K562 (cell line): ENCODE results near the gene AK5. TPM values are rescaled to one million over a fixed set of nuclear protein-coding genes. Genes with fewer than 3 reads are reported as not detected.

Experiments
- ATAC-seq: fragments of 200-7000 bp; cut with Tn5 transposase; 3 replicates; pipeline ENCODE4 v1.9.1; 2020; ENCODE audit warnings: moderate library complexity
- BruUV-seq: library from RNA; stranded (reverse); fragments of 400-500 nt; replicated peaks from 2 replicates; lab custom pipeline; 2021; lab: Mats Ljungman, UMichigan
- CTCF ChIA-PET: fragments of 300-600 bp; formaldehyde crosslinking; extraction: SDS; loops from one replicate; lab custom pipeline; 2021; ENCODE audit warnings: low intra/inter-chr PET ratio; lab: Yijun Ruan, JAX
- POLR2A ChIA-PET: fragments of 300-600, 350-650 bp; sonication (Branson Sonifier 250); formaldehyde crosslinking; extraction: SDS; loops from one replicate; lab custom pipeline; 2021; ENCODE audit warnings: antibody characterized with exemption, inconsistent platforms; lab: Yijun Ruan, JAX
- DNase-seq, 4 experiments: peaks; one replicate each; pipeline versions ENCODE4 v3.0.0 to v3.0.0-alpha.2; 2011 to 2018; ENCODE audit warnings: low spot score in 3 of 4, mixed read lengths in 3 of 4; ENCODE audit errors: extremely low read depth in 1 of 4
- FAIRE-seq: peaks from 2 replicates; lab custom pipeline; 2011; peaks lifted over from hg19 to GRCh38; lab: Jason Lieb, UNC
- H2AFZ ChIP-seq: 2 replicates; pipeline ENCODE4 v1.6.0; 2011; ENCODE audit warnings: low read depth, low read length, control low read depth, inconsistent platforms
- H3K27ac ChIP-seq: fragments of 200-600 bp; 3 replicates; pipeline ENCODE4 v1.8.0; 2011; ENCODE audit warnings: low read depth, mild to moderate bottlenecking, control low read depth, inconsistent platforms, low read length, moderate library complexity, mixed read lengths; ENCODE audit errors: extremely low read depth
- H3K27me3 ChIP-seq, 2 experiments: fragments of 300-600 bp in 1 of 2; 2 replicates in 1 of 2; 3 replicates in 1 of 2; pipeline versions ENCODE4 v1.6.0 to v1.8.0; 2011; ENCODE audit warnings: inconsistent platforms in 2 of 2, low read length in 2 of 2, mild to moderate bottlenecking in 1 of 2, mixed read lengths in 1 of 2, moderate library complexity in 1 of 2; ENCODE audit not compliant: control insufficient read depth in 2 of 2, insufficient read depth in 2 of 2
- H3K36me3 ChIP-seq: fragments of 300-600 bp; 3 replicates; pipeline ENCODE4 v1.8.0; 2011; ENCODE audit warnings: mild to moderate bottlenecking, low read length, inconsistent platforms; ENCODE audit not compliant: control insufficient read depth, insufficient read depth
- H3K4me1 ChIP-seq, 2 experiments: fragments of 200-600 bp in 1 of 2; replicated peaks in 1 of 2; 2 replicates in 1 of 2; 3 replicates in 1 of 2; pipeline versions ENCODE4 v1.5.1 to v1.8.0; 2011; ENCODE audit warnings: inconsistent platforms in 2 of 2, low read length in 2 of 2, mild to moderate bottlenecking in 1 of 2, mixed read lengths in 1 of 2, moderate library complexity in 1 of 2; ENCODE audit not compliant: control insufficient read depth in 2 of 2, insufficient read depth in 2 of 2
- H3K4me2 ChIP-seq: 2 replicates; pipeline ENCODE4 v1.6.1; 2011; ENCODE audit warnings: low read length, control low read depth, inconsistent platforms, mixed read lengths; ENCODE audit not compliant: insufficient read depth
- H3K4me3 ChIP-seq: fragments of 200-600 bp; sonication (generic), shearing (Covaris generic); 2 replicates; pipeline ENCODE4 v1.5.1; 2016; ENCODE audit warnings: control low read depth, inconsistent platforms
- H3K79me2 ChIP-seq: fragments of 200-600 bp; 3 replicates; pipeline ENCODE4 v1.8.0; 2011; ENCODE audit warnings: low read length, inconsistent platforms; ENCODE audit not compliant: control insufficient read depth, insufficient read depth
- H3K9ac ChIP-seq, 2 experiments: 2 replicates each; pipeline versions ENCODE4 v1.6.0 to v1.6.1; 2011; ENCODE audit warnings: low read depth in 2 of 2, low read length in 2 of 2, control low read depth in 1 of 2, inconsistent platforms in 1 of 2, mild to moderate bottlenecking in 1 of 2, mixed read lengths in 1 of 2; ENCODE audit not compliant: insufficient read depth in 1 of 2
- H3K9me1 ChIP-seq: one replicate; pipeline ENCODE4 v1.6.0; 2011; ENCODE audit warnings: inconsistent platforms, mild to moderate bottlenecking, low read length, moderate library complexity; ENCODE audit not compliant: control insufficient read depth, insufficient read depth
- H3K9me3 ChIP-seq: replicated peaks from 2 replicates; pipeline ENCODE4 v1.5.1; 2011; ENCODE audit warnings: low read depth, low read length, inconsistent platforms; ENCODE audit not compliant: control insufficient read depth, insufficient read depth
- H4K20me1 ChIP-seq: replicated peaks from 2 replicates; pipeline ENCODE4 v1.6.1; 2011; ENCODE audit warnings: low read length, inconsistent platforms, mixed read lengths; ENCODE audit not compliant: control insufficient read depth, insufficient read depth
- CREB1 ChIP-seq, 2 experiments: sonication (generic) in 1 of 2; formaldehyde crosslinking in 1 of 2; IDR thresholded peaks; 2 replicates each; pipeline versions ENCODE4 v1.6.1 to v1.8.0; 2012 to 2022; ENCODE audit warnings: inconsistent platforms in 1 of 2, mild to moderate bottlenecking in 1 of 2, missing genetic modification reagents in 1 of 2, moderate library complexity in 1 of 2
- CSDE1 ChIP-seq, 2 experiments: fragments of 450-650 bp; IDR thresholded peaks; 2 replicates each; pipeline ENCODE4 v1.6.1; 2016; ENCODE audit warnings: mild to moderate bottlenecking in 1 of 2
- CXXC5 ChIP-seq: fragments of 250-450 bp; sonication (Bioruptor Pico); IDR thresholded peaks from 2 replicates; pipeline ENCODE4 v1.8.0; 2022; ENCODE audit warnings: inconsistent platforms, mild to moderate bottlenecking, moderate library complexity
- HEY1 ChIP-seq: fragments of 250-450 bp; sonication (Bioruptor Pico); IDR thresholded peaks from 2 replicates; pipeline ENCODE4 v1.5.0; 2020; ENCODE audit warnings: mild to moderate bottlenecking, moderate library complexity, borderline replicate concordance
- HNRNPK ChIP-seq: fragments of 200-400 bp; formaldehyde crosslinking; IDR thresholded peaks from one replicate; pipeline ENCODE4 v1.6.1; 2018; ENCODE audit warnings: mild to moderate bottlenecking, low read depth, low read length; ENCODE audit not compliant: poor library complexity, severe bottlenecking
- LEF1 ChIP-seq: fragments of 450-650 bp; IDR thresholded peaks from 2 replicates; pipeline ENCODE4 v1.6.1; 2016; ENCODE audit warnings: mild to moderate bottlenecking
- NCOA4 ChIP-seq: fragments of 450-650 bp; IDR thresholded peaks from 2 replicates; pipeline ENCODE4 v1.6.1; 2018; ENCODE audit warnings: mild to moderate bottlenecking; ENCODE audit not compliant: partially characterized antibody
- NR1H2 ChIP-seq: sonication (generic); formaldehyde crosslinking; IDR thresholded peaks from 2 replicates; pipeline ENCODE4 v1.4.0; 2020; ENCODE audit warnings: mild to moderate bottlenecking, missing genetic modification reagents
- PHF21A ChIP-seq: fragments of 450-650 bp; IDR thresholded peaks from 2 replicates; pipeline ENCODE4 v1.6.1; 2017; ENCODE audit warnings: low read depth, borderline replicate concordance
- RBM17 ChIP-seq: fragments of 200-400 bp; formaldehyde crosslinking; IDR thresholded peaks from 2 replicates; pipeline ENCODE4 v1.6.1; 2017; ENCODE audit warnings: low read depth, mild to moderate bottlenecking, low read length, borderline replicate concordance
- SMARCB1 ChIP-seq: IDR thresholded peaks from 2 replicates; pipeline ENCODE4 v1.6.1; 2011; ENCODE audit warnings: improper control_type of control experiment, low read depth; ENCODE audit not compliant: insufficient read length
- STAG1 ChIP-seq: sonication (generic); formaldehyde crosslinking; IDR thresholded peaks from 2 replicates; pipeline ENCODE4 v1.5.0; 2020; ENCODE audit warnings: missing genetic modification reagents, borderline replicate concordance
- TCF7L2 ChIP-seq: fragments of 150-350 bp; IDR thresholded peaks from 2 replicates; pipeline ENCODE4 v1.6.1; 2016; ENCODE audit warnings: low read depth, mild to moderate bottlenecking, low read length, moderate library complexity
- in situ Hi-C: fragments of 300-500 bp; cut with MboI; formaldehyde crosslinking; loops from 4 replicates; pipeline ENCODE4 v1.15.0; 2018; ENCODE audit warnings: inconsistent platforms, mixed read lengths
- intact Hi-C: fragments of 100-400 bp; cut with micrococcal nuclease; formaldehyde crosslinking; loops from 2 replicates; pipeline ENCODE4 v1.14.2; 2022
- polyA plus RNA-seq, 8 experiments: library from polyadenylated mRNA; depleted of rRNA in 4 of 8; stranded (reverse) in 5 of 8; unstranded in 3 of 8; fragments of >200 nt; fragmentation: Nextera tagmentation in 2 of 8; fragmentation: Illumina TruSeq in 1 of 8; extraction: Ambion mirVana in 2 of 8; extraction: Trizol in 1 of 8; gene quantifications; 2 replicates each; pipeline versions ENCODE4 v1.2.1 to v1.2.3, GENCODE V29; 2011 to 2014; ENCODE audit warnings: inconsistent platforms in 1 of 8, missing spikeins in 1 of 8
- total RNA-seq, 7 experiments: library from RNA; depleted of rRNA in 6 of 7; stranded (reverse); fragments of >200 nt in 6 of 7; fragmentation: Illumina TruSeq in 2 of 7; extraction: Trizol in 2 of 7; gene quantifications; 2 replicates each; pipeline versions ENCODE4 v1.2.1 to v1.2.3, GENCODE V29; 2011 to 2021; ENCODE audit warnings: low replicate concordance in 1 of 7

Gene AK5
- total and polyA plus RNA-seq, 9 of the 15 experiments (the other 6 are each of a cell fraction or from before 2014, with no cell fraction given): 0.06 TPM; not detected in 8

- H3K9me1 ChIP-seq: no peaks in the 10 kb centered on the region
- H3K27me3 ChIP-seq: no peaks in the 10 kb centered on the region
- H3K79me2 ChIP-seq: no peaks in the 10 kb centered on the region
- in situ Hi-C loops (no loop called here), intact Hi-C loops (no loop called here)
- H3K9ac ChIP-seq: no peak overlapping the region
- POLR2A ChIA-PET: no interaction called here
- ATAC-seq (no peak), FAIRE-seq (no peak)
- no peak overlapping the region for H3K4me2 ChIP-seq
- H3K36me3 ChIP-seq: no peaks in the 10 kb centered on the region
- BruUV-seq: no TSS peak
- TF ChIP-seq STAG1 (CRISPR knock-in tag): no peak
- no peak for TF ChIP-seq RBM17
- no peak for TF ChIP-seq CREB1 (IDR thresholded peaks at IDR 0.05)
- no peak for TF ChIP-seq CREB1 (CRISPR knock-in tag; IDR thresholded peaks at IDR 0.05)
- no peak for TF ChIP-seq NR1H2 (CRISPR knock-in tag)
- no peak for TF ChIP-seq LEF1
- no peak for TF ChIP-seq HEY1 (CRISPR knock-in tag)
- TF ChIP-seq HNRNPK: no peak
- TF ChIP-seq PHF21A: no peak
- TF ChIP-seq NCOA4: no peak
- no peak for TF ChIP-seq SMARCB1
- no peak for TF ChIP-seq CSDE1 (IDR thresholded peaks at IDR 0.05)
- no peak for TF ChIP-seq CXXC5 (CRISPR knock-in tag)
- no peak for TF ChIP-seq TCF7L2
- TF ChIP-seq, all 486 proteins: peak for 0
- no peaks in the 10 kb centered on the region for H4K20me1 ChIP-seq
- no peak overlapping the region for H3K27ac ChIP-seq
- no peak overlapping the region for H2AFZ ChIP-seq
- no peaks in the 10 kb centered on the region for H3K9me3 ChIP-seq
- no peak overlapping the region for H3K4me3 ChIP-seq
- DNase-seq: no peak
- H3K4me1 ChIP-seq: no peaks in the 10 kb centered on the region
- CTCF ChIA-PET: no interaction called here
Observed at GRCh38 chr1:77386276-77386675, 104.5 kb downstream of the AK5 start.
